ENCODE measurements around the gene RAD51B. TPM values are rescaled to one million over a fixed set of nuclear protein-coding genes. Genes with fewer than 3 reads are reported as not detected.
A peak's percentile ranks its signal among the peaks of the same experiment; 100 is the strongest.

RAD51B gene
- total and polyA plus RNA-seq, 2 experiments from 2014 or later = 11.7 to 17.8 TPM

DNA sequence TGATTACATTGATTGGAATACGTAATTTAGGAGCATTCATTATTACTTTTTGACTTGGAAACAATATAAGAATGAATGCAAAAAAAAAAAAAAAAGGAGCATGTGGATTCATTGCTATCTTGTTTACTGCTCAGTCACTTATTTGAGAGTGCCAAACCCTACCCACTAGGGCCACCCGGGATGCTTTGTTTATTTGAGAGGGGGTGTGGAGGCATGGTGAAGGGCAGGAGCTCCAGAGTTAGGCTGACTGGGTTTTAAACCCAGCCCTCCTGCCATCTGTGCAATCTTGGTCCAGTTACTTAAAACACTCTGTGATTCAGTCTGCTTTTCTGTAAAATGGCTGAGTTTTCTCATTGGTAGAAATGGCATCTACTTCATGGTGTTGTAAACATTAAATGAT lies 195.2 kb downstream of the RAD51B start:
- Histone ChIP-seq H3K4me1 (ENCODE audit: low read depth) (no peaks in the 10 kb centered on the region), H3K27ac (no peak overlapping the region), H3K4me3 (no peak overlapping the region), H3K27me3 (no peaks in the 10 kb centered on the region), H3K9me3 (ENCODE audit: low read depth) (no peaks in the 10 kb centered on the region), H3K36me3 (no peaks in the 10 kb centered on the region)
- TF ChIP-seq, protein P1, sequence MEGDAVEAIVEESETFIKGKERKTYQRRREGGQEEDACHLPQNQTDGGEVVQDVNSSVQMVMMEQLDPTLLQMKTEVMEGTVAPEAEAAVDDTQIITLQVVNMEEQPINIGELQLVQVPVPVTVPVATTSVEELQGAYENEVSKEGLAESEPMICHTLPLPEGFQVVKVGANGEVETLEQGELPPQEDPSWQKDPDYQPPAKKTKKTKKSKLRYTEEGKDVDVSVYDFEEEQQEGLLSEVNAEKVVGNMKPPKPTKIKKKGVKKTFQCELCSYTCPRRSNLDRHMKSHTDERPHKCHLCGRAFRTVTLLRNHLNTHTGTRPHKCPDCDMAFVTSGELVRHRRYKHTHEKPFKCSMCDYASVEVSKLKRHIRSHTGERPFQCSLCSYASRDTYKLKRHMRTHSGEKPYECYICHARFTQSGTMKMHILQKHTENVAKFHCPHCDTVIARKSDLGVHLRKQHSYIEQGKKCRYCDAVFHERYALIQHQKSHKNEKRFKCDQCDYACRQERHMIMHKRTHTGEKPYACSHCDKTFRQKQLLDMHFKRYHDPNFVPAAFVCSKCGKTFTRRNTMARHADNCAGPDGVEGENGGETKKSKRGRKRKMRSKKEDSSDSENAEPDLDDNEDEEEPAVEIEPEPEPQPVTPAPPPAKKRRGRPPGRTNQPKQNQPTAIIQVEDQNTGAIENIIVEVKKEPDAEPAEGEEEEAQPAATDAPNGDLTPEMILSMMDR (IDR thresholded peaks at IDR 0.05; ENCODE audit: low read depth, low read length) = no peak
- DNase-seq (ENCODE audit: low read depth in 1 of 2, low spot score in 1 of 2) = no peak

DNA sequence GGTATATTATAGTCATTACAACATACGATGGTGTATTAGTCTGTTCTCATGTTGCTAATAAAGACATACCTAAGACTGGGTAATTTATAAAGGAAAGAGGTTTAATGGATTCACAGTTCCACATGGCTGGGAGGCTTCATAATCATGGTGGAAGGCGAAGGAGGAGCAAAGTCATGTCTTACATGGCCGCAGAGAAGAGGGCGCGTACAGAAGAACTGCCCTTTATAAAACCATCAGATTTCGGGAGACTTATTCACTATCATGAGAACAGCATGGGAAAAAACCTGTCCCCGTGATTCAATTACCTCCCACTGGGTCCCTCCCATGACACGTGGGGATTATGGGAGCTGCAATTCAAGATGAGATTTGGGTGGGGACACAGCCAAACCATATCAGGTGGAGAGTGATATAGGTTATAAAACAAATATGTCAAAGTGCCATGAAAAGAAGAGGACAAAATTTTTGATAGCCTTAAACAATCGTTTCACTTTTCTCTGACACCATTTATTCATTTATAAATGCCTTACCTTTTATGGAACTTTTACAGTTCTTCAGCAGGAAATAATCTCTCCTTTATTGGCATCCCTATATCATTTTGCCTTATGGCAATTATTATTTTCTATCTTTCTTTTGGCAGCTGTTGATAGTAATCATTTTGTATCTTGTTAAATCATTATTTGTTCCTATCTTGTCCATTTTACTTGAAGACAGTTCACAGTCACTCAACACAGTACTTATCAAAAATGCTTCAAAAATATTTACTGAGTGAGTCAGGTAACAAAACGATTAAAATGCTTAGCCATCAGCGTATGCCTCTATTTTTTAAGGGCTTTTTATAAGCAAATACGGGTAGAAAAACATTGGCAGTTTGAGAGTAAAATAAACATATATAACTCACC lies 196.0 kb downstream of the RAD51B start:
- Histone ChIP-seq H3K4me3 (no peak overlapping the region), H3K27ac (no peak overlapping the region), H3K9me3 (ENCODE audit: low read depth) (no peaks in the 10 kb centered on the region), H3K36me3 (no peaks in the 10 kb centered on the region), H3K4me1 (ENCODE audit: low read depth) (no peaks in the 10 kb centered on the region), H3K27me3 (no peaks in the 10 kb centered on the region)
- TF ChIP-seq, protein P1 (IDR thresholded peaks at IDR 0.05; ENCODE audit: low read depth, low read length) = no peak
- DNase-seq (ENCODE audit: low read depth in 1 of 2, low spot score in 1 of 2) = no peak

DNA sequence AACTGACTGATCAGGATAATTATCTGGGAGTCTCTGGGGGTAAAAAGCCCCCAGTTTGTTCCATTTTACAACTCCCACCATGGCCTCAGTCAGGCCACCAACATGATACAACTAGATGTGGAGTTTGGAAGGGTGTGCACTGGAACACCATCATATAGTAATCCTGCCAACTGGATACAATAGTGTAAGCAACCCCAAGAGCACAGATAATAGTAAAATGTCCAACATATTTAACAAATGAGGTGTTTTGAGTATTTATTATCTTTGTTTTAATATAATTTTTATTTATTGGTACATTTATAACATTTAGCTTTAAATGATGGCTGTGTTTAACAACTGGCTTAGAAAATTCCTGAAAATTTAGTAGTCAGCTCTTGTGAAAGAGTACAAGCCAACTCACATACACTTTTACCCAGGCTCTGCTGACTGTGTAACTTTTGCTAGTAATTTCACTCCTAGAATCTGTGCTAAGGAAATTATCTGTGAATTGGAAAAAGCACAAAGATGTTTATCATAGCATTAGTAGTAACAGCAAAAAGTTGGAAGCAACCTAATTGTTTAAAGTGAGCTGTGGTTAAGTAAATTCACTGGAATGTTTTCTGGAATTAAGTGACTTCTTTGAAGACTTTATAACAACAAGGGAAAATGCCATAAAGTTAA lies 196.8 kb downstream of the RAD51B start:
- Histone ChIP-seq H3K27me3 (no peaks in the 10 kb centered on the region), H3K9me3 (ENCODE audit: low read depth) (no peaks in the 10 kb centered on the region), H3K27ac (no peak overlapping the region), H3K4me3 (no peak overlapping the region), H3K4me1 (ENCODE audit: low read depth) (no peaks in the 10 kb centered on the region), H3K36me3 (no peaks in the 10 kb centered on the region)
- TF ChIP-seq, protein P1 (IDR thresholded peaks at IDR 0.05; ENCODE audit: low read depth, low read length) = no peak
- peak in 1 of 2 donors; percentile 60 for DNase-seq (ENCODE audit: low read depth in 1 of 2, low spot score in 1 of 2)

DNA sequence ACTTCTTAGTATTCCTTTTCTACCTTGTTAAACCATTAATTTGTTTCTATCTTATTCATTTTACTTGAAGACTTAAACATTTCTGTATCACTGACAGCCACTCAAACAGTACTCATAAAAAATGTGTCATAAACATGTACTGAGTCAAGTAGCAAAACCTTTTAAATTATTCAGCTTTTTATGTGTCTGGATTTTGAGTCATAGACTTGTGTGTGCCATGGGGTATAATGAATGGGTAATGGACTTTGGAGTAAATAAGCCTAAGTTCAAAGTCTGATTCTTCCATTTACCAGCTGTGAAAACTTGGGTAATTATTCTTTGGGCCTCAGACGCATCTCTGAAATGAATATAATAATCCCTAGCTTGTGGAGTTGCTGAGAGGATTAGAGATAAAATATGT lies 199.0 kb downstream of the RAD51B start:
- H3K27me3 ChIP-seq = no peaks in the 10 kb centered on the region
- TF ChIP-seq, protein P1 (IDR thresholded peaks at IDR 0.05; ENCODE audit: low read depth, low read length) = no peak
- no peaks in the 10 kb centered on the region for H3K36me3 ChIP-seq
- no peaks in the 10 kb centered on the region for H3K4me1 ChIP-seq (ENCODE audit: low read depth)
- no peak overlapping the region for H3K4me3 ChIP-seq
- no peak overlapping the region for H3K27ac ChIP-seq
- no peaks in the 10 kb centered on the region for H3K9me3 ChIP-seq (ENCODE audit: low read depth)
- no peak for DNase-seq (ENCODE audit: low read depth in 1 of 2, low spot score in 1 of 2)

DNA sequence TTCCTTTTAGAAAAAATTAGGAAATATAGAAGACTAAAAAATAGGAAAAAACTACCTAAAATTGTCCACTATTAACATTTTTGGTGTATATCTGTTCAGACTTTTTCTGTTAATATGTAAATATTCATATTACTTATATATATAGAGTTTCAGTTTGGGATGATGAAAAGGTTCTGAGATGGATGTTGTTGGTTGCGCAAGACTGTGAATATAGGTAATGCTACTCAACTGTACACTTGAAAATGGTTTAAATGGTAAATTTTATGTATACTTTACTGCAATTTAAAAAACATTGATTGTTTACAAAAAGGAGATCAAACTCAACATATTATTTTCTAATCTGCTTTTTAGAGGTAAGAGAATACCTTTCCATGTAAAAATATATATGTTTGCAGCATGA lies 200.9 kb downstream of the RAD51B start:
- TF ChIP-seq, protein P1 (IDR thresholded peaks at IDR 0.05; ENCODE audit: low read depth, low read length) = no peak
- Histone ChIP-seq H3K27me3 (no peaks in the 10 kb centered on the region), H3K36me3 (no peaks in the 10 kb centered on the region), H3K9me3 (ENCODE audit: low read depth) (no peaks in the 10 kb centered on the region), H3K4me1 (ENCODE audit: low read depth) (no peaks in the 10 kb centered on the region), H3K27ac (no peak overlapping the region), H3K4me3 (no peak overlapping the region)
- no peak for DNase-seq (ENCODE audit: low read depth in 1 of 2, low spot score in 1 of 2)
